ENCODE results near the gene NHSL2. TPM values are rescaled to one million over a fixed set of nuclear protein-coding genes. Genes with fewer than 3 reads are reported as not detected.
A peak's percentile ranks its signal among the peaks of the same experiment; 100 is the strongest.

NHSL2 gene
- polyA plus RNA-seq, 1 of the 3 experiments (the other 2 are of a cell fraction), result 0.61 TPM

- 62% methylated on average over 4 of the region's 4 CpGs for WGBS (ENCODE audit: low lambda C conversion rate)
- Histone ChIP-seq H3K27me3 (ENCODE audit: insufficient read depth) (peaks cover 10% of the 10 kb centered on the region; the same call in 1 of the 2 replicates), H3K9me2 (no peaks in the 10 kb centered on the region), H3K9me3 (no peaks in the 10 kb centered on the region), H3F3A (replicated peaks; ENCODE audit: insufficient read depth) (no peaks in the 10 kb centered on the region), H3K79me2 (ENCODE audit: insufficient read depth) (no peaks in the 10 kb centered on the region), H3K4me3 (ENCODE audit: low read depth in 2 of 2, low read length in 1 of 2) (no peak overlapping the region), H3K4me2 (no peak overlapping the region), H3K36me3 (replicated peaks in 1 of 2; ENCODE audit: control insufficient read depth in 1 of 2, insufficient read depth in 2 of 2, low read length in 1 of 2) (no peaks in the 10 kb centered on the region), H4K20me1 (ENCODE audit: insufficient read depth) (no peaks in the 10 kb centered on the region), H3K9ac (no peak overlapping the region), H3K4me1 (ENCODE audit: control insufficient read depth in 1 of 2, insufficient read depth in 2 of 2, low read depth in 1 of 2, low read length in 1 of 2) (peaks cover 0 to 59% of the 10 kb centered on the region in 2 experiments; a peak in 2 of 4 replicates), H2AFZ (ENCODE audit: low read depth) (no peak overlapping the region), H3K27ac (ENCODE audit: low read depth in 2 of 2, low read length in 1 of 2) (peak overlapping the region in 1 of 2 experiments; percentile 43; a peak in 1 of 4 replicates)
- DNase-seq, result no peak
- ChIA-PET POLR2A (interaction anchor here (1.5 kb wide), 1 partner anchor 16 kb away, joined by 3 read pairs; no protein-coding TSS in a partner anchor), CTCF (interaction anchor here (1.0 to 6.8 kb wide), 4 partner anchors 48 to 60 kb away, joined by 3 to 46 read pairs (median 3); no protein-coding TSS in a partner anchor)
- TF ChIP-seq EP300 (IDR thresholded peaks at IDR 0.05; ENCODE audit: borderline replicate concordance in 1 of 2, low read depth in 1 of 2, low read length in 1 of 2), result no peak
- TF ChIP-seq JUND (IDR thresholded peaks at IDR 0.05), result no peak
- no peak for TF ChIP-seq CTCF (IDR thresholded peaks at IDR 0.05)
- no peak for TF ChIP-seq RXRA (IDR thresholded peaks at IDR 0.05; ENCODE audit: borderline replicate concordance, low read depth)
- TF ChIP-seq FOXM1 (IDR thresholded peaks at IDR 0.05; ENCODE audit: low read depth), result no peak
- no peak for TF ChIP-seq YY1 (IDR thresholded peaks at IDR 0.05; ENCODE audit: low read depth)
- no peak for TF ChIP-seq RCOR1 (IDR thresholded peaks at IDR 0.05; ENCODE audit: low read length)
- no peak for TF ChIP-seq ELF1 (IDR thresholded peaks at IDR 0.05)
- TF ChIP-seq FOXJ3 (CRISPR knock-in tag; IDR thresholded peaks at IDR 0.05), result no peak
- TF ChIP-seq TAF1 (IDR thresholded peaks at IDR 0.05; ENCODE audit: borderline replicate concordance, low read depth, low read length), result no peak
- TF ChIP-seq TCF12 (IDR thresholded peaks at IDR 0.05), result no peak
- no peak for TF ChIP-seq REST (IDR thresholded peaks at IDR 0.05; ENCODE audit: low read depth, low read length)
- no peak for TF ChIP-seq ZBTB33 (IDR thresholded peaks at IDR 0.05; ENCODE audit: borderline replicate concordance, low read depth)
Measured at GRCh38 chrX:72078411-72078810, 167.8 kb downstream of the NHSL2 start.
